Muscle layer of duodenum (tissue), 2 donors: ENCODE results near the gene KCNT1.

Experiments used
- H3K27ac ChIP-seq: one replicate; pipeline ENCODE4 v1.7.0; 2013; ENCODE audit warnings: mild to moderate bottlenecking, low read length
- H3K27me3 ChIP-seq: one replicate; pipeline ENCODE4 v1.7.0; 2013; ENCODE audit warnings: low read depth, mild to moderate bottlenecking, control low read depth, low read length
- H3K36me3 ChIP-seq, 2 donors: one replicate each; pipeline ENCODE4 v1.7.0; 2013; ENCODE audit warnings: low read length in 2 of 2, control low read depth in 1 of 2, mild to moderate bottlenecking in 1 of 2; ENCODE audit not compliant: insufficient read depth in 2 of 2, control insufficient read depth in 1 of 2
- H3K4me1 ChIP-seq, 2 donors: one replicate each; pipeline ENCODE4 v1.7.0; 2013; ENCODE audit warnings: low read length in 2 of 2, mild to moderate bottlenecking in 2 of 2, control low read depth in 1 of 2, moderate library complexity in 1 of 2; ENCODE audit not compliant: insufficient read depth in 2 of 2, control insufficient read depth in 1 of 2
- H3K4me3 ChIP-seq, 2 donors: one replicate each; pipeline ENCODE4 v1.7.0; 2013; ENCODE audit warnings: low read length in 2 of 2, low read depth in 1 of 2, mild to moderate bottlenecking in 1 of 2
- H3K9me3 ChIP-seq, 2 donors: one replicate each; pipeline ENCODE4 v1.7.0; 2013; ENCODE audit warnings: low read length in 2 of 2, control low read depth in 1 of 2, mild to moderate bottlenecking in 1 of 2; ENCODE audit not compliant: control insufficient read depth in 1 of 2
- donor health status: healthy.

KCNT1 gene

GRCh38 chr9:135821733-135822373 is 119.9 kb downstream of the KCNT1 start:
- Histone ChIP-seq H3K27ac (no peak overlapping the region), H3K36me3 (peaks cover 31 to 77% of the 10 kb centered on the region in 2 donors), H3K4me1 (no peaks in the 10 kb centered on the region), H3K9me3 (no peaks in the 10 kb centered on the region), H3K4me3 (no peak overlapping the region), H3K27me3 (no peaks in the 10 kb centered on the region)

GRCh38 chr9:135822374-135822755 is 120.4 kb downstream of the KCNT1 start:
- H3K27me3 ChIP-seq, result no peaks in the 10 kb centered on the region
- H3K36me3 ChIP-seq, result peaks cover 27 to 72% of the 10 kb centered on the region in 2 donors
- H3K4me3 ChIP-seq, result no peak overlapping the region
- H3K4me1 ChIP-seq, result no peaks in the 10 kb centered on the region
- no peaks in the 10 kb centered on the region for H3K9me3 ChIP-seq
- no peak overlapping the region for H3K27ac ChIP-seq

GRCh38 chr9:135823036-135823435 is 121.1 kb downstream of the KCNT1 start:
- Histone ChIP-seq H3K27me3 (no peaks in the 10 kb centered on the region), H3K27ac (no peak overlapping the region), H3K36me3 (peaks cover 27 to 68% of the 10 kb centered on the region in 2 donors), H3K9me3 (no peaks in the 10 kb centered on the region), H3K4me3 (no peak overlapping the region), H3K4me1 (no peaks in the 10 kb centered on the region)

- H3K27me3 ChIP-seq, result no peaks in the 10 kb centered on the region
- peaks cover 26 to 56% of the 10 kb centered on the region in 2 donors for H3K36me3 ChIP-seq
- no peaks in the 10 kb centered on the region for H3K4me1 ChIP-seq
- H3K9me3 ChIP-seq, result peaks cover 5 to 8% of the 10 kb centered on the region in 2 donors
- H3K27ac ChIP-seq, result no peak overlapping the region
- H3K4me3 ChIP-seq, result no peak overlapping the region
These were observed 123.6 kb downstream of the KCNT1 start for GRCh38 chr9:135825435-135826187.

DNA sequence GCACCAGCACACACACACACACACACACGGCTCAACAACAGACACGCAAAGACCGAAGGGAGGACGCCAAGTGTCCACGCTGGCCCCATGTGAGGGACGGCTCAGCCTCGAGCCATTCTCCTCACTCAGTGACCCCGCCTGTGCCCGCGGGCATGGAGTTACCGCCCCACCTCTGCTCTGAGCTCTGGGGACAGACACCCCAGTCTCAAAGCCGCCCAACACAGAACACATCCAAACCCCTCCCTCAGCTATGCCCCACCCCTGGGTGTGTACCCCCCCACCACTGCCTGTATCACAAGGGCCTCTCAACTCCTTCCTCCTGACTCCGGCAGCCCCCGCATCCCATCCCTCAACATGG is 124.2 kb downstream of the KCNT1 start:
- Histone ChIP-seq H3K27ac (no peak overlapping the region), H3K36me3 (peaks cover 20 to 51% of the 10 kb centered on the region in 2 donors), H3K4me1 (no peaks in the 10 kb centered on the region)

GRCh38 chr9:135827301-135827700 is 125.3 kb downstream of the KCNT1 start:
- H3K4me3 ChIP-seq, result no peak overlapping the region
- no peak overlapping the region for H3K27ac ChIP-seq
- H3K36me3 ChIP-seq, result peaks cover 15 to 39% of the 10 kb centered on the region in 2 donors
- no peaks in the 10 kb centered on the region for H3K4me1 ChIP-seq
- peaks cover 5 to 8% of the 10 kb centered on the region in 2 donors for H3K9me3 ChIP-seq
- no peaks in the 10 kb centered on the region for H3K27me3 ChIP-seq

More for the DNA sequence above, 124.2 kb downstream of the KCNT1 start:
- peaks cover 5 to 8% of the 10 kb centered on the region in 2 donors for H3K9me3 ChIP-seq
- no peak overlapping the region for H3K4me3 ChIP-seq
- H3K27me3 ChIP-seq, result no peaks in the 10 kb centered on the region

DNA sequence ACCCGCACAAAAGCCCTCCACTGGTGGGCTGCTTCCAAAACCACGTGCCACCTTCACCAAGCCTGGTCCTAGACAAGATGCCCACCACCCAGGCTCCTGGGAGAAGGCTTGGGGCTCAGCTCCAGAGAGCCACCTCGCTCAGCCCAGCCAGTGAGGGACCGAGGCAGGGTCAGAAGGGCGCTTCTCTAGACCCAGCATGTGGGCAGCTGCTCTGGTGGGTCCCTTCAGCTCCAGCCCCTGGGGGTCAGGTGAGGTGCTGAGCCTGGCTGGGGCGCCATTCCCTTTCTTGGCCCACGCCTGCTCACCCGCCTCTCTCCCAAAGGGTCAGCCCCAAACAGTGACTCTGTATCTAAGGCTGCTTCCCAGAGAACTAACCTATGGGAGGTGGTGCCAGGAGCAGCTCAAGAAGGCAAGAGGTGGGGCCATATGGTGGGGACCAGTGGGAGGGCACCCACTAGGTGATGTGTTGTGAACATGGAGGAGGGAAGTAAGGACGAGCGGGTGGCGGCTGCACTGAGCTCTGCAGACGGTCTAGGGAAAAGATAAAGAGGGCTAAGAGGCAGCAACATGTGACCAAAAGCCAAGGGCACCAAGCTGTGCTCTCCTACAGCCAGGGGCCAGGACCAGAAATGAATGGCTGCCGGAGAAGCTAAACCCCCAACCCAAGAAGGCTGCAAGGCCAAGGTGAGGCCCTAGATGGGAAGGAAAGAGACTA is 126.0 kb downstream of the KCNT1 start:
- Histone ChIP-seq H3K4me1 (no peaks in the 10 kb centered on the region), H3K27me3 (no peaks in the 10 kb centered on the region), H3K4me3 (no peak overlapping the region), H3K9me3 (peaks cover 5 to 8% of the 10 kb centered on the region in 2 donors), H3K27ac (no peak overlapping the region), H3K36me3 (peaks cover 10 to 32% of the 10 kb centered on the region in 2 donors)

- Histone ChIP-seq H3K4me3 (no peak overlapping the region), H3K36me3 (peaks cover 4 to 26% of the 10 kb centered on the region in 2 donors), H3K27me3 (no peaks in the 10 kb centered on the region), H3K27ac (no peak overlapping the region), H3K9me3 (peaks cover 5 to 8% of the 10 kb centered on the region in 2 donors), H3K4me1 (no peaks in the 10 kb centered on the region)
These were observed 126.7 kb downstream of the KCNT1 start for GRCh38 chr9:135828656-135829055.

DNA sequence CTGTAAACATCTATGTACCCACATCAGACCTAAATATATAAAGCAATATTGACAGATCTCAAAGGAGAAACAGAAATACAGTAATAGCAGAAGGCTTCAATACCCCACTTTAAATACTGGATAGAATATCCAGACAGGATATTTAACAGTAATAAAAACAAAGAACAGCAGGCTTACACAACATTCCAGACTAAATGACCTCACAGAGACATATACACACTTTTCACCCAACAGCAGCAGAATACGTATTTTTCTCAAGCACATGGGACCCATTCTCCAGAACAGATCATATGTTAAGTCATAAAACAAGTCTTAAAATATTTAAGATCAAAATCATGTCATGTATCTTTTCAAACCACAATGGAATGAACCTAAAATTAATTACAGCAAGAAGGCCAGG is 128.5 kb downstream of the KCNT1 start:
- H3K27ac ChIP-seq, result no peak overlapping the region
- no peak overlapping the region for H3K4me3 ChIP-seq
- H3K27me3 ChIP-seq, result no peaks in the 10 kb centered on the region
- H3K9me3 ChIP-seq, result peaks cover 5 to 8% of the 10 kb centered on the region in 2 donors
- no peaks in the 10 kb centered on the region for H3K4me1 ChIP-seq
- peaks cover 4 to 19% of the 10 kb centered on the region in 2 donors for H3K36me3 ChIP-seq

DNA sequence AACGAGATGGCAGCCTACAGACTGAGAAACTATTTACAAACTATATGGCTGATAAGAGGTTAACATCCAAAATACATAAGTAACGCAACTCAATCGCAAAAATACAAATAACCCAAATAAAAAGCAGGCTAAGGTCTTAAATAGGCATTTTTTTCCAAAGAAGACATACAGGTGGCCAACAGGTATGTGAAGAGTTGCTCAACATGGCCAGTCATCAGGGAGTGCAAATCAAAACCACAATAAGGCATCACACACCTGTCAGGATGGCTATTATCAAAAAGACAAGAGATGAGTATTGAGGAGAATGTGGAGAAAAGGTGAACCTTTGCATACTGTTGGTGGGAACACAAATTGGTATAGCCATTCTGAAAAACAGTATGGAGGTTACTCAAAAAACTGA is 131.9 kb downstream of the KCNT1 start:
- no peaks in the 10 kb centered on the region for H3K4me1 ChIP-seq
- no peaks in the 10 kb centered on the region for H3K27me3 ChIP-seq

GRCh38 chr9:135835131-135835530 is 133.1 kb downstream of the KCNT1 start:
- H3K4me3 ChIP-seq, result no peak overlapping the region
- H3K9me3 ChIP-seq, result no peaks in the 10 kb centered on the region
- no peaks in the 10 kb centered on the region for H3K36me3 ChIP-seq
- H3K27ac ChIP-seq, result no peak overlapping the region
- no peaks in the 10 kb centered on the region for H3K27me3 ChIP-seq
- H3K4me1 ChIP-seq, result no peaks in the 10 kb centered on the region

More for the DNA sequence above, 131.9 kb downstream of the KCNT1 start:
- peaks cover 1 to 2% of the 10 kb centered on the region in 2 donors for H3K36me3 ChIP-seq
- H3K9me3 ChIP-seq, result peaks cover 0 to 6% of the 10 kb centered on the region in 2 donors
- no peak overlapping the region for H3K27ac ChIP-seq
- H3K4me3 ChIP-seq, result no peak overlapping the region
